Right forelimb (tissue), 1 donor: ENCODE measurements around the gene SLC4A8.
A peak's percentile ranks its signal among the peaks of the same experiment; 100 is the strongest.

Source experiments
- DNase-seq: peaks from one replicate; pipeline ENCODE4 v3.0.0-alpha.2; 2018

SLC4A8 gene

DNA sequence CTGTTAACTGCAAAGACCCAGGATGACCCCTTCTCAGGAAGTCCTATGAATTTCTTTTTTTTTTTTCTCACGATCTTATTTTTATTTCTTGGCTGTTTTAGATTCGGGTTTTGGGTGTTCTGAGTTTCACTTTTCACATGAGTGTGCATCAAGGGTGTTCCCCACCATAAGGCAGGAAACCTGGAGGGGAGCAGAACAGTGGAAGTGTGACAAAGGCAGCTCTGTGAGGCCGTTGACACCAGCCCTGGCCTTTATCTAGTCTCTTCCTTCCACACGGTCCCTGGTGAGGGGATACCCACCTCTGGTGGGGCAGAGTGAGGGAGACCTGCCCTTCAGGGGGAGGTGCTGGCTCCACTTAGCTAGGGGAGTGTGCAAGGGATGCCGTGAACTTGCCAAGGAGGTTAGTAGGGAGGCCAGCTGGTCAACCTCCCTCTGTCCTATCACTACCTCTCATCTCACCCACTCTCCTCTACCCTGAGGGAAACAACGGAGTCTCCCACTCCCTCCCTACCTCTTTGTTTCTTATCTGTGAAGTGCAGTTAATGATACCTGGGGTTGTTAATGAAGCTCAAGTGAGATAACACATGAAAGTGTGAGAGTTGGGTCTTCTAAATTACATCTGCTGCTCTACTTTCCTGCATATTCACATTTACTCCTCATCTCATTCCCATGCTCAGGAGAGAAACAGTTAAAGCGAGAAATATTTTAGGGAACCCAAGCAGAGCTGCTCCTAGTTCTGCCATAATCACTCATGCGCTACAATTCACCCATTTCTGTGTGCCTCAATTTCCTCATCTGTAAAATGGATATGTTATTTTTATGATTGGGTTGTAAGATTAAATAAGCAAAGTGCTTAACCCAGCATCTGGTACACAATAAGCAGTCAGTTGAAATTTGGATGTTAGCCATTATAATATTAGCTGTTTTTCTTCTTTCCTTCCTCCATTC lies 29.1 kb upstream of the SLC4A8 start:
- no peak for DNase-seq

DNA sequence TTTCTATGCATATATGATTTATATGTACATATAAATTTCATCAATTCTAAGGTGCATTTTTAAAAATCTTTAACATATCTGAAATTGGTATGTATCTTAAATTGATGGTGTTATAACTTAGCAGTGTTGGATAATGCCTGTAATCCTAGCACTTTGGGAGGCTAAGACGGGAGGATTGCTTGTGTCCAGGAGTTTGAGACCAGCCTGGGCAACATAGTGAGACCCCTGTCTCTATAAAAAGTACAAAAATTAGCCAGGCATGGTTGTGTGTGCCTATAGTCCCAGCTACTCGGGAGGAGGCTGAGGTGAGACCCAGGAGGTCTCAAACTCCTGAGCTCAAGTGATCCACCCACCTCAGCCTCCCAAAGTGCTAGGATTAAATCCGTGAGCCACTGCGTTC lies 27.0 kb upstream of the SLC4A8 start:
- DNase-seq, result no peak

DNA sequence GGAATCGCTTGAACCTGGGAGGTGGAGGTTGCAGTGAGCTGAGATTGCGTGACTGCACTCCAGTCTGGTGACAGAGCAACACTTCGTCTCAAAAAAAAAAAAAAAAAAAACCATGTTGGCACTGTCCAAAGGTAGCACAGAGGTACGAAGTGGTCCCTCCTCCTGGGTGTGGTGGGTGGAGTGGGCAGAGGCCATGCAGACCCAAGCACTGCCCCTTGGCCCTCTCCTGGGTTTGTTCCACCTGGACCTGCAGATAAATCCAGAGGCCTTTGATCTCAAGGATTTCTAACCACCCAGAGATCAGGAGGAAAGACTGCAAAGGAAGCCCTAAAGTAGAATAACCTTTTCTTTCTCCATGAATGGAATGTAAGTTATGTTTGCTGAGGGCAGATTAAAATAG lies 24.7 kb upstream of the SLC4A8 start:
- DNase-seq, result no peak

DNA sequence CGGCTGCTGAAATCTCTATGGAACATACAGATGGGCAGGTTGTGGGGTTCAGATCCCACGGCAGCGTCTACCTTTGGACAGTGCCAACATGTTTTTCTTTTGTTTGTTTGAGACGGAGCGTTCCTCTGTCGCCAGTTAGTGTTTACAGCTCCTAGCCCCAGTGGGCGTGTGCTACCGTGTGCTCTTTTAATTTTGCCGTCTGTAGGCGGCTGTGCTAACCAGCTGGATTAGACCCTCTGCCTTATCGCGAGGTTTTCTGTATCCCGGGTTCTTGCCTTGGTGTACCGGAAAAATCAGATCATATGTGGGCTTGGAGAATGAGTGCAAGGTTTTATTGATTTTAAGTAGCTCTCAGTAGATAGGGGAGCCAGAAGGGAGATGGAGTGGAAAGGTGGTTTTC lies 23.6 kb upstream of the SLC4A8 start:
- no peak for DNase-seq

DNA sequence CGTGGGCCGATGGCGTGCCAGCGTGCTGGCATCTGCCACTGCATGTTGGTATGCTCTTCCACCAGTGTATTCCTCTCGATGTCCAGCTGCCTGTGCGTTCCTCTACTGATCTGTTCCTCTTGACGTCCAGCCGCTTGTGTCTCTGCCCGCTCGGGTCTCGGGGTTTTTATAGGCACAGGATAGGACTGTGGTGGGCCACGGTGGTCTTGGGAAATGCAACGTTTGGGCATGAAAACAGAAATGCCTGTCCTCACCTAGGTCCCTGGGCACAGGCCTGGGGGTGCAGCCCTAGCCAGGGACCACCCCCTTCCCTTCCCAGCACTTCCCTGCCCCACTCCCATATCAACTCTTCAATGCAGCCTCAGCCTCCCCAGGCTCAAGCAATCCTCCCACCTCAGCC lies 23.1 kb upstream of the SLC4A8 start:
- DNase-seq, result no peak

DNA sequence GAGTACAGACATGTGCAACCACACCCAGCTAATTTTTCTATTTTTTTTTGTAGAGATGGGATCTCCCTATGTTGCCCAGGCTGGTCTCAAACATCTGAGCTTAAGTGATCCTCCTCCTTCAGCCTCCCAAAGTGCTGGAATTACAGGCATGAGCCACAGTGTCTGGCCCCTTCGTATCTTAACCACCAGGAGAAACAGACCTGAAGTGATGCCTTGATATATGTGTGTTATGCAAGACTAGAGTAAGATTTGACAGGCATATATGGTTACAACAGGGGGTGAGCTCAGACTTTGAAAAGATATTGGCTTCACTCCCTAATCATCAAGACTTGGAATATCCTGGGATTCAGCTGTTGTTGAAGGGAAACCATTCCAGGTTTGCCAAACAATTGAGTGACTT lies 22.7 kb upstream of the SLC4A8 start:
- DNase-seq, result no peak

DNA sequence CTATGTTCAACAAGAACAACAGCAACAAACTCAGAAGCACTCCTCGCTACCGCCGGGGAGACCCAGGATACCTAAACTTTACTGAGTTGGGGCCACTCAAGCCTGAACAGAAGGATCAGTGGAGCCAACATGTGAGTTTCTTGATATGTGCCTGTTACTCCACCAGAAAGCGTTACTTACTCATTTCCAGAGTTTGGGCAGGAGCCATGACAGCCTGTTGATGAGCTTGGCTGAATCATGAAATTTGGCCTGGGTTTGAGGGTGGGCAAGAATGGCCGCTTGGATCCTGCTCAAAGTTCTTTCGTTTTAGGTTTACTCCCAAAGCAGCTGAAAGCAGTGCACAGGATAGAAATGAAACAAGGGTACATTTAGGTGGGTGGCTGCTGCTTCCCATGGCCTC lies 21.5 kb upstream of the SLC4A8 start:
- no peak for DNase-seq

DNA sequence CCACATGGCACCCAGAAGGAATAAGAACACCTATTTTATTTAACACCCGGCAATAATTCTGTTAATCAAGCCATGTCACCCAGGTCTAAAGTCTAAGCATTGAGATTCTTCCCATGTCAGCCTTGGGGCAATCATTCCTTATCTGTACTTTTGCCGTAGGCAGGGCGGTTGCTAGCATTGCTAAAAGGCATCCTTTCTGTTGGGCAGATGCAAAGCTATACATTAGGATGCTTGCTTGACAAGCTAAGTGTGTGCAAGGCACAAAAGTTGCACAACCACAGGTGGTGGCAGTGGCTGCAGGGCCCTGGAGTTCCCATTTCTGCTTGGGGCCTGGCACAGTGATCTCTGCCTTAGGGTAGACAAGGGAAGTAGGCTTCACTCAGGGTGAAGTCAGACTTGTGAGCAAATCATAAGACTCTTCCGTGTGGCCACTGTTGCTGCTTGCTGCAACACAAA lies 20.9 kb upstream of the SLC4A8 start:
- DNase-seq, result no peak

DNA sequence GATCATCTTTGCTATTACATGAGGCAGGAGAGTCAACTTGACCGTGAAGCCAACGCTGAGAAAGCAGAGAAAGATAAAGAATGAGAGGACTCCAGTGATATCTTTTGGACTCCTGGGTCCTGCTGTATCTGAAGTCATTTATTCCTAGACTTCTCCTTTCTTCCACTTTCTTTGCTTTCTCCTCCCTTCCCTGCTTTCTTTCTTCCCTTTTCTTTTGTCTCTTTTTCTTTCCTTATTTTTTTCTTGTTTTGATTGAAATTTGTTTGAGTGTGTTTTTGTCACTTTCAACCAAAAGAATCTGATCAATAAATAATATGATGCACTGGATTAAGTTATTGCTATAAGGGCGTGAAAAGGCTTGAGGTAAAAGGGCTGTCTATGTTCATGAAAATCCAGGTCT lies 20.0 kb upstream of the SLC4A8 start:
- DNase-seq, result no peak

DNA sequence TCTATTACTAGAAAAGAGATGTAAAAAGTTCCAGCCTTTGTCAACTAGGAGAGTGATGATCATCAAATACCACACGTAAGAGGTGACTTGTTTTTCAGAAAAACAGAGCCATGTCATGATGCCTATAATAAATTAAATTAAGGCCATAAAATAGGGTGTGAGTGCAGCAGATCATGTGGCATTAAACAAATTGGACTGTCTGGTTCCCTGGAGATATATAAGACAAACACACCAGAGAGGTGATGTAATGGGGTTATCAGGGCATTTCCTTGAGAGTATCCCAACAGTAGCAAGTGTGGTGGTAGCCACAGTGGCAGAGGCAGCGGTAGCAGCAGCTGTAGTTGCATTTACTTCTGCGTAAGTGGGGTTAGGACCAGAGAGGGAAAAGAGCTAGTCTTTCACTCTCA lies 18.8 kb upstream of the SLC4A8 start:
- no peak for DNase-seq

DNA sequence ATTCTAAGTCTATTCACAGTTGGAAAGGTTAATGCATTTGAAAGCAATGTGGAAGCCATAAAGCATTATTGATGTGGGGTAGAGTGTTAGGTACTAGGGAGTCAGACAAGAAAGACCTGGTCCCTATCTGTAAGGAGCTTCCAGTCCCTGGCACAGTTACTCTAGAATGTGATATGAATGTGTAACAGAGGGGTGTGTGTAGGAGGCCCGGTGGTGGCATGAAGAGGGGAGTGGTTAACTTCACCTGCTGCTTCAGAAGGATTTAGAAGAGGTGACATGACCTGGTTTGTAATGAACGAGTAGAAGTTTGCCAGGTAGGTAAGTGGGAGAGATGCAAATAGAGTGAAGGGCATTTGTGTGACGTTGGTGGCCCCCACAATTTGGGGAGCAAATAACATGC lies 18.3 kb upstream of the SLC4A8 start:
- DNase-seq, result no peak

DNA sequence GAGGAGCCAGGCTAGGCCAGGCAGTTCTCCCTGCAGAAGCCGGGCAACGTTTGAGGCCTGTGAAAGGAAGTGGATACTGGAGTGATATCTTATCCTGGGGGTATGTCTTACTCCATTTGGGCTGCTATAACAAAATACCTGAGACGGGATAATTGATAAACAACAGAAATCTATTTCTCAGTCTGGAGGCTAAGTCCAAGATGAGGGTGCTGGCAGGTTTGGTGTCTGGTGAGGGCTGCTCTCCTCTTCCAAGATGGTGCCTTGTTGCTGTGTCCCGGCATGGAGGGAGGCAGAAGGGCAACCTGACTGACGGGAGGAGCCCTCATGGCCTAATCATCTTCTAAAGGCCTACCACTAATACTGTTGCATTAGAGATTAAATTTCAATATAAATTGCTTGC lies 17.8 kb upstream of the SLC4A8 start:
- DNase-seq, result no peak

DNA sequence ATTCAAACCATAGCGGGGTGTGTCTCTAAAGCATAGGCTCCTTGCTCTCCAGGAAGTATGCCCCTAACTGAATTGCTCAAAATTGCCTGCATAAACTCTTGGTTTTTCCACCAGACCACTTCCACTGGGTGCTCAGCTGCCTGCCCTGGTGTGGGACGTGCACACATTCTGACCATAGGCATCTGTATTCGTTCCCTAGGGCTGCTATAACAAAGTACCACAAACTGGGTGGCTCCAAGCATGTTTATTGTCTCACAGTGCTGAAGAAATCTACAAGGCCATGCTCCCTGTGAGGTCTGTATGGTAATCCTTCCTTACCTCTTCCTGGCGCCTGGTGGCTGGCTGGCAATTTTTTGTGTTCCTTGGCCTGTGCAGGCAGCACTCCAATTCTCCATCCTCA lies 17.0 kb upstream of the SLC4A8 start:
- DNase-seq, result no peak

DNA sequence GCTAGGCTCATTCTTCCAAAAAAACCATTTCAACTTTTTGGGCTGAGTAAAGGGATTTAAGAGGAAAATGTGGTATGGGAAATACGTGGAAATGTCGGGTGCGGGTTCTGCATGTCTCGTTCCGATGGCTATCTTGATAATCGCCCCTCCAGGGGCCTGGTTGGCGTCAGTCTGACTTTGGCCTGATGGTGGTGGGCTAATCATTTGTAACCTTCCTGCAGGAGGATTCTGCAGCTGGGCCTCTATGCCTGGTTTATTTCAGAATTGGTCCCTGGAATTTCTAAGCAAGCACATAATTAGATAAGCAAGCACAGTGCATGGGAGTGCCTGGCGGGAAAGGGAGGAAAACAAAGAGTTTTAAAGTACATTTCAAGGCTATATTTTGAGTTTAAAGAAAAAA lies 14.8 kb upstream of the SLC4A8 start:
- no peak for DNase-seq

DNA sequence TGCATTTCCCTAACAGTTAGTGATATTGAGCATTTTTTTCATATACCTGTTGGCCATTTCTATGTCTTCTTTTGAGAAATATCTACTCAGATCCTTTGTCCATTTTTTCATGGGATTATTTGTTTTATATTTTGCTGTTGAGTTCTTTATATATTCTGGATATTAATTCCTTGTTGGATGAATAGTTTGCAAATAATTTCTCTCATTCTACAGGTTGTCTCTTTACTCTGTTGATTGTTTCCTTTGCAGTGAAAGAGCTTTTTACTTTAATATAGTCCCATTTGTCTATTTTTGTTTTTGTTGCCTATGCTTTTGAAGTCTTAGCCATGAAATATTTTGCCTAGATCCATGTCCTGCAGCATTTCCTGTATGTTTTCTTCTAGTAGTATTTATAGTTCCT lies 11.5 kb upstream of the SLC4A8 start:
- no peak for DNase-seq

DNA sequence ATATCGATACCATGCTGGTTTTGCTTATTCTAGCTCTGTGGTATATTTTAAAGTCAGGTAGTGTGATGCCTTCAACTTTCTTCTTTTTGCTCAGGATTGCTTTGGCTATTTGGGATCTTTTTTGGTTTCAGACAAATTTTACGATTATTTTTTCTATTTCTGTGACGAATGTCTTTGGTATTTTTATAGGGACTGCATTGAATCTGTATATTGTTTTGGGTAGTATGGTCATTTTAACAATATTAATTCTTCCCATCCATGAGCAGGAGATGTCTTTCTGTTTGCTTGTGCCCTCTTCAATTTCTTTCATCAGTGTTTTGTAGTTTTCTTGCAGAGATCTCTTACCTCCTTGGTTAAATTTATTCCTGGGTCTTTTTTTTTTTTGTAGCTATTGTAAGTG lies 10.8 kb upstream of the SLC4A8 start:
- DNase-seq, result no peak

DNA sequence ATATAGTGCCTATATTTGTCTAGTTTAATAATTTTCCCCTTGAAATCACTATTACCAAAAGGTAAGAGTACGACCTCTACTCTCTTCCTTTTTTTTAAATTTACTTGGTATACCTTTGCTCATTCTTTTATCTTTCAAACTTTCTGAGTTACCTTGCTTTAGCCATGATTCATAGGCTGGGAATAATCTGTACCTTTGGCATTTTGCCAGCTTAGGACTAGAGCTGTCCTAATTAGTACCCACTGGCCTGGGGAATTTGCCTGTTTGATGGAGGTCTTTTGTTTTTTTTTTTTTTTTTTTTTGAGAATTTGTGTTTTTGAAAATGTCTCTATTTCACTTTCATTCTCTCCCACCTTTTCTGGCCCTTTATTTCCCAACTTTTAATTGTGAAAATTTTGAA lies 8.7 kb upstream of the SLC4A8 start:
- no peak for DNase-seq

DNA sequence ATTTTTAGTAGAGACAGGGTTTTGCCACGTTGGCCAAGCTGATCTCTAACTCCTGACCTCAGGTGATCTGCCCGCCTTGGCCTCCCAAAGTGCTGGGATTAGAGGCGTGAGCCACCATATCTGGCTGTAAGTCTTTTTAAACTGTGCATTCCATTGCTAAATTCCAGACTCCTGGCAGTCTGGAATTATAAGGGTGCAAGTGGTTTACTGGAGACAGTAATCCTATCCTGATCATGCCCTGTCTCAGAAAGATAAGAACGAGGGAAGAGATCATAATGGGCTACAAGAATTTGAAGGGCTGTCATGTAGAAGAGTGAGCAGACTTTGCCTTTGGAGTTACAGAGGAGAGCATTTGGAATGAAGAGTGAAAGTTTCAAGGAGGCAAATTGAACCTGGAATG lies 6.8 kb upstream of the SLC4A8 start:
- DNase-seq, result no peak

DNA sequence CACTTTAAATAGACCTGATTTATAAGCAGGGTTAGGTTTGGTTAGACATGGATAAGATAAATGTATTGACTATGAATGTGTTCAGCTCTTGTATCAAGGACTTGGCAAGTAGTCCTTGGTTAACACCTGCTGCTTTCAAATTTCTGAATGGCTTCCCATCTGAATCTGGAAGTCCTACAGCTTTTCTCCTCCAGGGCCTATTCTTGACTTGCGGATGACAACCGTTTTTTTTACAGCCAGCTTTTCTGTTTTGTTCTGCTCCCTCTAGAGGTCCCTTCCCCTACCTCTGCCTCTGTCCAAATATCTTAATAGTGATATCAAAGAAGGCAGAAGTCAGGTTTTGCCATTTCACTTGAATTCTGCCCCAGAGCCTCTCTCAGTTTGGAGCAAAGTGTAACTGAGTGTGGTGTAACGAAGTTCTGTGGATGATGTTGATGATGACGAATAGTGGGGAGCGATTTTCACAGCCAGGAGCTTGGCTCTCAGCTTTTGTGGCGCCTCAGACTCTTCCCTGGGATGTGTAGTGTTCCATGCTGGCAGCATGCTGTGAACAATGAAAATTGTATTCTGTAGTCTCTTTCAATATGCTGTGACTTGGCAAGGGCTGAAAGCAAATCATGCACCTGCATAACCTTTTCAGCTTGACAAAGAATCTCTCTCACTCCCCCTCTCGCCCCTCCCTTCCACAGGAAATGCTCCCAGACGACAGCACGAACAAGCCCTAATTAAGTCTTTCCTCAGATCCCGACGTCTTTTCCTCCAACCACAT lies 5.0 kb upstream of the SLC4A8 start:
- no peak for DNase-seq

DNA sequence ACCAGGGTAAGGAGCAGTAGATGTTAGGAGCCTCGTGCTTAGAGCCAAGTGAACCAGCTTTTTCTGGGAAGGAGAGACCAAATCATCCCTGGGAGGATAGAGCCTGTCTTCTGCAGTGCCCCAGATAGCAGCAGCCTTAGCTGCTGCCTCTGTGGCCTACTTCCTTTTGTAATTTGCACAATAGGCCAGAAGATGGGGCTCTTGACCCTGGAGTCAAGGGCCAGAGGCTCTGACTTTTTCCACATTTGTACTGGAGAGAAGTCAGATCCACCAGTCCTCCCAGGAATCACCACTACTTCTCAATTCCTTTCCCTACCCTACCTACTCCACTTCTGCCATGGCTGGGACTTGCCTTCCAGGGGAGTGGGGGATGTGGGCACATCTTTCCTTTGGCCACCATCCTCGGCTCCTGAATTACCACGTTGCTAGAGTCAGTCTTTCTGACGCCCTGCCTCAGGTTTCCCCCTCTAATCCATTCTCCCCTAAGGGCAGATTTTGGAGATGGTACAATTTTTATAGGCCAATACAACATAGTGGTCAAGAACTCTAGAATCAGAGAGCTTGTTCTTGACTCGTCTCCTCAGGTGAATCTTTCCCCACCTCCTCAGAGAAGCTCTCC lies 3.3 kb upstream of the SLC4A8 start:
- DNase-seq, result peak; percentile 57

DNA sequence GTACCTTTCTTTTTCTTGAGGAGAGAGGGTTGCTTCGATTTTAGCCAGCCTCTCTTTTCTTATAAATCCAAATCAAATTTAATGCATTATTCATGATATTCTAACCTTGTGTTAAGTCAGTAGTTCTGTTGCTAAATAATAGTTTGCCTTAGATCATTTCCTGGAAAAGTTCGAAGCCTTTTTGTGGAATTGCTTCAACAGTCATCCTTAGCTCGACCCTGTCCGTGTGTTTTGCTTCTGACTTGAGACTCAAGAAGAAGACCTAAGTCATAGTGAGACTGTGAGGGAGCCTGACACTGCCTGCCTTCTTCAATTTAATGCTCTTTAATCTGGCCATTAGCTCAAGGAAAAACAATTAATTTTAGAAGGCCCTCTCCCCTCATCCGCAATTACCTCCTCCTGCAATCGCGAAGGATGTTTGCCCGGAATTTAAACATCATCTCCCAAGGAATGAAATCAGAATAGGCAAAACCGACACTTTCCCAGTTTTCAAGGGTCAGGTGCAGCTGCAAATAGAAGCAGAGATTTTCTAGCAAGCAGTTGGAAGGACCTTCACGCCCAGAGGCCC lies 453 bp upstream of the SLC4A8 start:
- DNase-seq, result no peak

DNA sequence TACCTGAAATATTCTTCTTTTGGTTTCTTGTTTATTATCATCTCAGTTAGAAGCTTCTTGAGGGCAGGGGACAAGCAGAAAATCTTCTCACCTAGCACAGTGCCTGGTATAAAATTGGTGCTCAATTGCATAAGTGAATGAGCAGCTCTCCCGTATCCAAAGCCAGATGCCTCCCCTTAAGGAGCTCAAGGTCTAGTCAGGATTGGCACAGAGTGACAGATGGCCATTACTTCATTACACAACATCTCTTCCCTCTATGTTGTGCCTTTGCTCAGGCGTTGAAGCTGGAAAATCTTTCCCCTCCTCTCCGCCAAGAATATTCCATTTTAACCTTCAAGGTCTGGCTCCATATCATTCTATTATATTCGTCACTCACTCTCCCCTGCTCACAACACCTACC lies 3.6 kb downstream of the SLC4A8 start:
- DNase-seq, result no peak

DNA sequence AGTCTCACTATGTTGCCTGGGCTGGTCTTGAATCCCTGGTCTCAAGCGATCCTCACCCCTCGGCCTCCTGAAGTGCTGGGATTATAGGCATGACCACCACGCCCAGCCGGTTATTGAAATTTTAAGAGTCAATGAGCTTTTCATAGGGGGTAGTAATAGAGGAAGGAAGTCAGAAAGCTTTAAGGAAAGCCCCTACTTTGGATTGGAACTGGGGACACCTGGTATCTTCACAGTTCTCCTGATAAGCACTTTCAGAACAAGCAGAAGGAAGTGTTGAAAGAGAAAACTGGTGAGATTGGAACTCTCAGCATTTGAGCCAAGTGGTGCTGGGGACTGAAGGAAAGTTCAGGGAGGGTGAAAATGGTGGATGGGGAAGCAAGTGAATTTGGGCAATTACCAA lies 5.1 kb downstream of the SLC4A8 start:
- DNase-seq, result no peak
